Measurements from ENCODE around the gene ZSWIM3. TPM values are rescaled to one million over a fixed set of nuclear protein-coding genes. Genes with fewer than 3 reads are reported as not detected.
A peak's percentile ranks its signal among the peaks of the same experiment; 100 is the strongest.

The ZSWIM3 gene
- total RNA-seq, 1 donor from 2014 or later = 4.8 TPM

- no peak for DNase-seq (ENCODE audit: low read depth, low spot score)
- H3K27ac Mint-ChIP-seq (ENCODE audit: unreplicated experiment) = no peak overlapping the region
- no peaks in the 10 kb centered on the region for H3K27me3 Mint-ChIP-seq (ENCODE audit: low read depth)
- peaks cover 28% of the 10 kb centered on the region for H3K36me3 Mint-ChIP-seq (ENCODE audit: low read depth)
- H3K4me3 Mint-ChIP-seq = peak overlapping the region; percentile 61
- TF ChIP-seq, protein P1, sequence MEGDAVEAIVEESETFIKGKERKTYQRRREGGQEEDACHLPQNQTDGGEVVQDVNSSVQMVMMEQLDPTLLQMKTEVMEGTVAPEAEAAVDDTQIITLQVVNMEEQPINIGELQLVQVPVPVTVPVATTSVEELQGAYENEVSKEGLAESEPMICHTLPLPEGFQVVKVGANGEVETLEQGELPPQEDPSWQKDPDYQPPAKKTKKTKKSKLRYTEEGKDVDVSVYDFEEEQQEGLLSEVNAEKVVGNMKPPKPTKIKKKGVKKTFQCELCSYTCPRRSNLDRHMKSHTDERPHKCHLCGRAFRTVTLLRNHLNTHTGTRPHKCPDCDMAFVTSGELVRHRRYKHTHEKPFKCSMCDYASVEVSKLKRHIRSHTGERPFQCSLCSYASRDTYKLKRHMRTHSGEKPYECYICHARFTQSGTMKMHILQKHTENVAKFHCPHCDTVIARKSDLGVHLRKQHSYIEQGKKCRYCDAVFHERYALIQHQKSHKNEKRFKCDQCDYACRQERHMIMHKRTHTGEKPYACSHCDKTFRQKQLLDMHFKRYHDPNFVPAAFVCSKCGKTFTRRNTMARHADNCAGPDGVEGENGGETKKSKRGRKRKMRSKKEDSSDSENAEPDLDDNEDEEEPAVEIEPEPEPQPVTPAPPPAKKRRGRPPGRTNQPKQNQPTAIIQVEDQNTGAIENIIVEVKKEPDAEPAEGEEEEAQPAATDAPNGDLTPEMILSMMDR (conservative IDR thresholded peaks at IDR 0.05) = no peak
- peaks cover 32% of the 10 kb centered on the region for H3K4me1 Mint-ChIP-seq
- H3K9me3 Mint-ChIP-seq = peaks cover 4% of the 10 kb centered on the region
These were observed 43.1 kb upstream of the ZSWIM3 start for GRCh38 chr20:45814314-45814713.

DNA sequence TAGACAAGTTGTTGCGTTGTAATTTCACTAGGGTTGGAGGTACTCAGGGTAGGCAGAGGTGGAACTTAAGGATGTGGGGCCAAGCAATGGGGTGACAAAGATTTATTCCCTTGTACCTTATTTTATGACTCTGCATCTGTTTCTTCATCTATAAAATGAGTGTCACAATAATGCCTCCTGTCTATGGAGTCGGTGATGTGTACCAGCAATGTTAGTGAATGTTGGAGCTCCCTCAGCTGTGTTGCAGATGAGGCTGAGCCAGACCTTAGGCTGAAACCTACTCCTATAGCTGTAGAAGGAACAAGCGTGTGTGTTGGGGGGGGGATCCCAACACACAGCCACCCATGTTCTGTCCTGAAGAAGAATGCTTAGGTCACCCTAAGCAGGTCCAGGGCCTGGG is 40.5 kb upstream of the ZSWIM3 start:
- Mint-ChIP-seq H3K4me3 (peak overlapping the region; percentile 38), H3K4me1 (peaks cover 31% of the 10 kb centered on the region), H3K27me3 (ENCODE audit: low read depth) (peaks cover under 1% of the 10 kb centered on the region), H3K36me3 (ENCODE audit: low read depth) (peaks cover 15% of the 10 kb centered on the region), H3K9me3 (peaks cover 4% of the 10 kb centered on the region), H3K27ac (ENCODE audit: unreplicated experiment) (no peak overlapping the region)
- DNase-seq (ENCODE audit: low read depth, low spot score) = no peak
- TF ChIP-seq, protein P1 (conservative IDR thresholded peaks at IDR 0.05) = no peak

DNA sequence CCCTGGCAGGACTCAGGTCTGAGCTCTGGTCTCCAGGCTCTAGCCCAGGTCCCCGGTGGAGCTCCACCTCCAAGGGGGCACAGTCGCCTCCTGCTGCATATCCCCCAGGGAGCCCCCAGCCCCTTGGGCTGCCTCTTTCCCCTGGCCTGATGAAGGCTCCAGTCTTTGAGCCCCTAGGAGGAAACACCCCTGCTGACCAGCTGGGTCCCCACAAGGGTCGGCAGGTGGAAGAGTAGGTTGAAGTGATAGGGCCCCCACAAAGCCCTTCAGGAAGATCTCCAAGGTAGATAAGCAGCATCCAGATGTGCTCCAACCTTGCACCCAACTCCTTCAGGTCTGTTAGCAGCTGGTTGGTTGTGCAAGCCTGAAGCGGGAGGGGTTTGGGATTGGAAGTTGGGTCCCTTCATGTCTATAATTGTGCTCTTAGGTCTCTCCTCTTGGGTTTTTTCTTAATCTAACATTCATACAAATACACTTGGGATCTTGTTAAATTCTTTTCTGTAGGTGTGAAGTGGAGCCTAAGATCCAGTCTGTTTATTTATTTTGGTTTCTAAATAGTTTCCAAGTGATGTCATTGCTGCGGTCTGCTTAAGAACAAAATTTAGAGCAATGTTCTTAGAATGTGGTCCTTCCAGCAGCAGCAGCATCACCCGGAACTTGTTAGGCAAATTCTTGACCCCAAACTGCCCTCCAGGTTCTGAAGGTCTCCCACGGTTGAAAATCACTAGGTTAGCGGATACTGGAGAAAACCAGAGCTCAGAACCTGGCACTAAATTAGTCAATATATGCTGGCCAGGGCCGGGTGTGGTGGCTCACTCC is 39.8 kb upstream of the ZSWIM3 start:
- Mint-ChIP-seq H3K27me3 (ENCODE audit: low read depth) (peaks cover 6% of the 10 kb centered on the region), H3K4me3 (peak overlapping the region; percentile 63), H3K36me3 (ENCODE audit: low read depth) (peaks cover 11% of the 10 kb centered on the region), H3K27ac (ENCODE audit: unreplicated experiment) (no peak overlapping the region), H3K4me1 (peaks cover 26% of the 10 kb centered on the region), H3K9me3 (no peaks in the 10 kb centered on the region)
- TF ChIP-seq, protein P1 (conservative IDR thresholded peaks at IDR 0.05) = no peak
- DNase-seq (ENCODE audit: low read depth, low spot score) = no peak

DNA sequence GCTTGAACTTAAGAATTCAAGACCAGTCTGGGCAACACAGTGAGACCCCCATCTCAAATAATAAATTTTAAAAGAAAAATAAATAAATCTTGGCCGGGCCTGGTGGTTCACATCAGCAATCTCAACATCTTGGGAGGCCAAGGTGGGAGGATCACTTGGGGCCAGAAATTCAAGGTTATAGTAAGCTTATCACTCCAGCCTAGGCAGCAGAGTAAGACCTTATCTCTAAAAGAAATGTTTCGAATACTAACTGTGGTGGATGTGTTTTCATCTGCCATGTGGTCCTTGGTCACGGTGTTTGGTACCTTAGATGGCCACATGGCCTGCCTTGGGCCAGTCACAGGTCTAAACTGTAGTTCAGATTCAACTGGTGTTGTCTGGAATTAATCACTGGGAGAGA is 39.2 kb upstream of the ZSWIM3 start:
- no peak overlapping the region for H3K27ac Mint-ChIP-seq (ENCODE audit: unreplicated experiment)

DNA sequence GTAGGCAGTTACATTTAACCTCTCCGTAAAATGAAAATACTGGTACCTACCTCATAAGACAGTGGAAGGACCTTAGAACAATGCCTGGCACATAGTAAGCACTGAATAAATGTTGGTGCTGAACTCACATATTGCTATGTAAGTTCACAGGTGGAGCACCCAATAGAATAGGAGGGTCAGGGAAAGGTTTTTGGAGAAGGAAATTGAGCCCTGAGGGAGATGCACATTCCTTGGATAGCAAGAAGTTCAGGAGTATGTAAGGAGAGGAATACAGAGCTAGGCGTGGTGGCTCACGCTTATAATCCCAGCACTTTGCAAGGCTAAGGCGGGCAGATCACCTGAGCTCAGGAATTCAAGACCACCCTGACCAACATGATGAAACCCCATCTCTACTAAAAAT is 37.9 kb upstream of the ZSWIM3 start:
- TF ChIP-seq, protein P1 (conservative IDR thresholded peaks at IDR 0.05) = no peak
- no peaks in the 10 kb centered on the region for H3K9me3 Mint-ChIP-seq
- no peak overlapping the region for H3K27ac Mint-ChIP-seq (ENCODE audit: unreplicated experiment)
- peaks cover 18% of the 10 kb centered on the region for H3K4me1 Mint-ChIP-seq
- peaks cover 19% of the 10 kb centered on the region for H3K27me3 Mint-ChIP-seq (ENCODE audit: low read depth)
- H3K36me3 Mint-ChIP-seq (ENCODE audit: low read depth) = peaks cover 6% of the 10 kb centered on the region
- no peak overlapping the region for H3K4me3 Mint-ChIP-seq
- DNase-seq (ENCODE audit: low read depth, low spot score) = no peak

More for the DNA sequence above, 39.2 kb upstream of the ZSWIM3 start:
- no peak for DNase-seq (ENCODE audit: low read depth, low spot score)
- Mint-ChIP-seq H3K36me3 (ENCODE audit: low read depth) (peaks cover 6% of the 10 kb centered on the region), H3K4me1 (peaks cover 20% of the 10 kb centered on the region), H3K27me3 (ENCODE audit: low read depth) (peaks cover 8% of the 10 kb centered on the region), H3K9me3 (no peaks in the 10 kb centered on the region), H3K4me3 (no peak overlapping the region)
- TF ChIP-seq, protein P1 (conservative IDR thresholded peaks at IDR 0.05) = no peak
